Neural cell (in vitro differentiated cells): ENCODE measurements around the gene CT47C1. TPM values are rescaled to one million over a fixed set of nuclear protein-coding genes. Genes with fewer than 3 reads are reported as not detected.

Experiments used
- H2AFZ ChIP-seq: fragments of 200-600, 300-800 bp; sonication (generic), shearing (Covaris generic); 2 replicates; pipeline ENCODE4 v1.6.0; 2014; ENCODE audit warnings: low read depth, mild to moderate bottlenecking, antibody characterized with exemption, low read length, moderate library complexity
- H3F3A ChIP-seq: fragments of 200-600 bp; shearing (Covaris generic); 2 replicates; pipeline ENCODE4 v1.6.1; 2016; ENCODE audit warnings: mild to moderate bottlenecking, moderate library complexity, mixed read lengths, antibody characterized with exemption, low read length; ENCODE audit not compliant: insufficient read depth, poor library complexity, severe bottlenecking
- H3K27ac ChIP-seq: fragments of 200-600, 300-800 bp; sonication (generic), shearing (Covaris generic); 2 replicates; pipeline ENCODE4 v1.5.1; 2014; ENCODE audit warnings: mild to moderate bottlenecking, low read length, moderate library complexity
- H3K27me3 ChIP-seq: fragments of 300-800, 200-600 bp; sonication (generic), shearing (Covaris generic); 2 replicates; pipeline ENCODE4 v1.6.0; 2014; ENCODE audit warnings: mild to moderate bottlenecking, low read depth, low read length, moderate library complexity; ENCODE audit not compliant: insufficient read depth
- H3K36me3 ChIP-seq: fragments of 300-800, 200-600 bp; sonication (generic), shearing (Covaris generic); 2 replicates; pipeline ENCODE4 v1.5.1; 2014; ENCODE audit warnings: mild to moderate bottlenecking, antibody characterized with exemption, low read length, moderate library complexity; ENCODE audit not compliant: insufficient read depth
- H3K4me2 ChIP-seq: fragments of 300-800, 200-600 bp; sonication (generic), shearing (Covaris generic); 2 replicates; pipeline ENCODE4 v1.6.0; 2014; ENCODE audit warnings: mild to moderate bottlenecking, low read length
- H3K4me3 ChIP-seq: fragments of 300-800, 200-600 bp; sonication (generic), shearing (Covaris generic); 2 replicates; pipeline ENCODE4 v1.5.1; 2014; ENCODE audit warnings: mild to moderate bottlenecking, low read length, moderate library complexity
- H3K79me2 ChIP-seq: fragments of 200-600 bp; shearing (Covaris generic); replicated peaks from 2 replicates; pipeline ENCODE4 v1.6.0; 2014; ENCODE audit warnings: mild to moderate bottlenecking, low read length, moderate library complexity; ENCODE audit not compliant: insufficient read depth
- H3K9ac ChIP-seq: fragments of 300-800, 200-600 bp; sonication (generic), shearing (Covaris generic); 2 replicates; pipeline ENCODE4 v1.6.1; 2016; ENCODE audit warnings: mild to moderate bottlenecking, low read length, mixed read lengths
- H3K9me2 ChIP-seq: fragments of 200-600 bp; shearing (Covaris generic); 2 replicates; pipeline ENCODE4 v1.6.1; 2016; ENCODE audit warnings: mild to moderate bottlenecking, low read length, mixed read lengths; ENCODE audit not compliant: insufficient read depth
- H3K9me3 ChIP-seq: fragments of 200-600, 300-800 bp; sonication (generic), shearing (Covaris generic); 2 replicates; pipeline ENCODE4 v1.6.1; 2016; ENCODE audit warnings: mild to moderate bottlenecking, mixed run types, low read length, moderate library complexity, mixed read lengths
- H4K20me1 ChIP-seq: fragments of 200-600 bp; shearing (Covaris generic); 2 replicates; pipeline ENCODE4 v1.6.1; 2016; ENCODE audit warnings: mild to moderate bottlenecking, mixed run types; ENCODE audit not compliant: insufficient read depth
- CTCF ChIP-seq: fragments of 450-650 bp; IDR thresholded peaks from 2 replicates; pipeline ENCODE4 v1.5.1; 2014; ENCODE audit warnings: antibody characterized with exemption, mild to moderate bottlenecking, moderate library complexity; ENCODE audit not compliant: poor library complexity, severe bottlenecking
- EP300 ChIP-seq: fragments of 450-650 bp; conservative IDR thresholded peaks from 2 replicates; pipeline ENCODE4 v1.6.1; 2014; ENCODE audit warnings: antibody characterized with exemption, mild to moderate bottlenecking, moderate library complexity; ENCODE audit not compliant: poor library complexity, severe bottlenecking
- EZH2 ChIP-seq: fragments of 200-600, 300-800 bp; shearing (Covaris generic), sonication (generic); IDR thresholded peaks from 2 replicates; pipeline ENCODE4 v1.6.1; 2014; ENCODE audit warnings: antibody characterized with exemption, low read length, borderline replicate concordance, mild to moderate bottlenecking; ENCODE audit not compliant: insufficient read depth, poor library complexity, severe bottlenecking
- MXI1 ChIP-seq: fragments of 450-650 bp; conservative IDR thresholded peaks from 2 replicates; pipeline ENCODE4 v1.6.1; 2014; ENCODE audit warnings: antibody characterized with exemption, mild to moderate bottlenecking; ENCODE audit not compliant: poor library complexity, severe bottlenecking
- POLR2AphosphoS5 ChIP-seq: IDR thresholded peaks from 2 replicates; pipeline ENCODE4 v1.6.1; 2012
- RAD21 ChIP-seq: fragments of 450-650 bp; conservative IDR thresholded peaks from 2 replicates; pipeline ENCODE4 v1.6.1; 2014; ENCODE audit warnings: antibody characterized with exemption, mild to moderate bottlenecking, moderate library complexity
- REST ChIP-seq: IDR thresholded peaks from 2 replicates; pipeline ENCODE4 v1.6.1; 2012; ENCODE audit warnings: borderline replicate concordance
- SMC3 ChIP-seq: fragments of 450-650 bp; conservative IDR thresholded peaks from 2 replicates; pipeline ENCODE4 v1.6.1; 2014; ENCODE audit warnings: antibody characterized with exemption, mild to moderate bottlenecking, moderate library complexity; ENCODE audit not compliant: poor library complexity
- TAF1 ChIP-seq: IDR thresholded peaks from 2 replicates; pipeline ENCODE4 v1.6.1; 2012; ENCODE audit warnings: low read depth
- polyA plus RNA-seq: library from polyadenylated mRNA; depleted of rRNA; stranded (reverse); fragments of >200 nt; gene quantifications from 2 replicates; pipeline ENCODE4 v1.2.3, GENCODE V29; 2014

CT47C1 gene
- polyA plus RNA-seq, 1 donor from 2014 or later = not detected

GRCh38 chrX:119069762-119070161, 3.0 kb upstream of the CT47C1 start:
- no peak overlapping the region for H3K27ac ChIP-seq
- no peaks in the 10 kb centered on the region for H3F3A ChIP-seq
- H3K9me3 ChIP-seq = no peaks in the 10 kb centered on the region
- H2AFZ ChIP-seq = no peak overlapping the region
- no peak for TF ChIP-seq POLR2AphosphoS5
- no peak for TF ChIP-seq CTCF
- no peak overlapping the region for H3K4me2 ChIP-seq
- no peaks in the 10 kb centered on the region for H3K9me2 ChIP-seq
- no peak overlapping the region for H3K4me3 ChIP-seq
- no peak overlapping the region for H3K9ac ChIP-seq
- no peaks in the 10 kb centered on the region for H3K79me2 ChIP-seq
- no peaks in the 10 kb centered on the region for H3K27me3 ChIP-seq
- no peaks in the 10 kb centered on the region for H3K36me3 ChIP-seq
- no peaks in the 10 kb centered on the region for H4K20me1 ChIP-seq

- Histone ChIP-seq H3K36me3 (no peaks in the 10 kb centered on the region), H3K27ac (no peak overlapping the region), H3F3A (no peaks in the 10 kb centered on the region), H3K9me3 (no peaks in the 10 kb centered on the region), H3K9me2 (no peaks in the 10 kb centered on the region), H3K4me2 (no peak overlapping the region), H3K9ac (no peak overlapping the region), H3K4me3 (no peak overlapping the region), H3K27me3 (no peaks in the 10 kb centered on the region), H4K20me1 (no peaks in the 10 kb centered on the region), H3K79me2 (no peaks in the 10 kb centered on the region), H2AFZ (no peak overlapping the region)
- TF ChIP-seq POLR2AphosphoS5 (no peak), SMC3 (no peak), MXI1 (no peak), RAD21 (no peak), EZH2 (no peak), CTCF (no peak), TAF1 (no peak), REST (no peak), EP300 (no peak)
Observed at GRCh38 chrX:119071381-119071780, 1.4 kb upstream of the CT47C1 start.
